ENCODE measurements around the gene EIF1AD.

EIF1AD gene

GRCh38 chr11:66037327-66037726 lies 35.4 kb upstream of the EIF1AD start:
- no peak for TF ChIP-seq ARNTL (CRISPR knock-in tag; IDR thresholded peaks at IDR 0.05; ENCODE audit: borderline replicate concordance, low read depth)
- TF ChIP-seq ZNF70 (CRISPR knock-in tag; IDR thresholded peaks at IDR 0.05): no peak
- TF ChIP-seq ESRRG (CRISPR knock-in tag; IDR thresholded peaks at IDR 0.05): no peak
- TF ChIP-seq, protein P1, sequence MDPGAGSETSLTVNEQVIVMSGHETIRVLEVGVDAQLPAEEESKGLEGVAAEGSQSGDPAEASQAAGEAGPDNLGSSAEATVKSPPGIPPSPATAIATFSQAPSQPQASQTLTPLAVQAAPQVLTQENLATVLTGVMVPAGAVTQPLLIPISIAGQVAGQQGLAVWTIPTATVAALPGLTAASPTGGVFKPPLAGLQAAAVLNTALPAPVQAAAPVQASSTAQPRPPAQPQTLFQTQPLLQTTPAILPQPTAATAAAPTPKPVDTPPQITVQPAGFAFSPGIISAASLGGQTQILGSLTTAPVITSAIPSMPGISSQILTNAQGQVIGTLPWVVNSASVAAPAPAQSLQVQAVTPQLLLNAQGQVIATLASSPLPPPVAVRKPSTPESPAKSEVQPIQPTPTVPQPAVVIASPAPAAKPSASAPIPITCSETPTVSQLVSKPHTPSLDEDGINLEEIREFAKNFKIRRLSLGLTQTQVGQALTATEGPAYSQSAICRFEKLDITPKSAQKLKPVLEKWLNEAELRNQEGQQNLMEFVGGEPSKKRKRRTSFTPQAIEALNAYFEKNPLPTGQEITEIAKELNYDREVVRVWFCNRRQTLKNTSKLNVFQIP (CRISPR knock-in tag; IDR thresholded peaks at IDR 0.05; ENCODE audit: borderline replicate concordance, low read depth): no peak
- TF ChIP-seq CSDC2 (CRISPR knock-in tag; IDR thresholded peaks at IDR 0.05): no peak
- no peak for TF ChIP-seq ZC3H10 (CRISPR knock-in tag; IDR thresholded peaks at IDR 0.05)
- no peak for TF ChIP-seq PPARA (CRISPR knock-in tag; IDR thresholded peaks at IDR 0.05; ENCODE audit: borderline replicate concordance)
- no peak for TF ChIP-seq ZFP30 (CRISPR knock-in tag; IDR thresholded peaks at IDR 0.05)
- TF ChIP-seq ZFP3 (CRISPR knock-in tag; IDR thresholded peaks at IDR 0.05): no peak
- no peak for TF ChIP-seq ISL1 (CRISPR knock-in tag; IDR thresholded peaks at IDR 0.05)
- TF ChIP-seq RARB (CRISPR knock-in tag; IDR thresholded peaks at IDR 0.05): no peak
- TF ChIP-seq, protein P2, sequence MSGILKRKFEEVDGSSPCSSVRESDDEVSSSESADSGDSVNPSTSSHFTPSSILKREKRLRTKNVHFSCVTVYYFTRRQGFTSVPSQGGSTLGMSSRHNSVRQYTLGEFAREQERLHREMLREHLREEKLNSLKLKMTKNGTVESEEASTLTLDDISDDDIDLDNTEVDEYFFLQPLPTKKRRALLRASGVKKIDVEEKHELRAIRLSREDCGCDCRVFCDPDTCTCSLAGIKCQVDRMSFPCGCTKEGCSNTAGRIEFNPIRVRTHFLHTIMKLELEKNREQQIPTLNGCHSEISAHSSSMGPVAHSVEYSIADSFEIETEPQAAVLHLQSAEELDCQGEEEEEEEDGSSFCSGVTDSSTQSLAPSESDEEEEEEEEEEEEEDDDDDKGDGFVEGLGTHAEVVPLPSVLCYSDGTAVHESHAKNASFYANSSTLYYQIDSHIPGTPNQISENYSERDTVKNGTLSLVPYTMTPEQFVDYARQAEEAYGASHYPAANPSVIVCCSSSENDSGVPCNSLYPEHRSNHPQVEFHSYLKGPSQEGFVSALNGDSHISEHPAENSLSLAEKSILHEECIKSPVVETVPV (CRISPR knock-in tag; IDR thresholded peaks at IDR 0.05): no peak
- TF ChIP-seq, protein P3, sequence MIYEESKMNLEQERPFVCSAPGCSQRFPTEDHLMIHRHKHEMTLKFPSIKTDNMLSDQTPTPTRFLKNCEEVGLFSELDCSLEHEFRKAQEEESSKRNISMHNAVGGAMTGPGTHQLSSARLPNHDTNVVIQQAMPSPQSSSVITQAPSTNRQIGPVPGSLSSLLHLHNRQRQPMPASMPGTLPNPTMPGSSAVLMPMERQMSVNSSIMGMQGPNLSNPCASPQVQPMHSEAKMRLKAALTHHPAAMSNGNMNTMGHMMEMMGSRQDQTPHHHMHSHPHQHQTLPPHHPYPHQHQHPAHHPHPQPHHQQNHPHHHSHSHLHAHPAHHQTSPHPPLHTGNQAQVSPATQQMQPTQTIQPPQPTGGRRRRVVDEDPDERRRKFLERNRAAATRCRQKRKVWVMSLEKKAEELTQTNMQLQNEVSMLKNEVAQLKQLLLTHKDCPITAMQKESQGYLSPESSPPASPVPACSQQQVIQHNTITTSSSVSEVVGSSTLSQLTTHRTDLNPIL (CRISPR knock-in tag; IDR thresholded peaks at IDR 0.05; ENCODE audit: low read depth): no peak
- TF ChIP-seq ZNF8 (CRISPR knock-in tag; IDR thresholded peaks at IDR 0.05): no peak
- TF ChIP-seq TOX (CRISPR knock-in tag; IDR thresholded peaks at IDR 0.05; ENCODE audit: borderline replicate concordance): no peak
- no peak for TF ChIP-seq GLIS3 (CRISPR knock-in tag; IDR thresholded peaks at IDR 0.05)
- ATAC-seq: no peak

DNA sequence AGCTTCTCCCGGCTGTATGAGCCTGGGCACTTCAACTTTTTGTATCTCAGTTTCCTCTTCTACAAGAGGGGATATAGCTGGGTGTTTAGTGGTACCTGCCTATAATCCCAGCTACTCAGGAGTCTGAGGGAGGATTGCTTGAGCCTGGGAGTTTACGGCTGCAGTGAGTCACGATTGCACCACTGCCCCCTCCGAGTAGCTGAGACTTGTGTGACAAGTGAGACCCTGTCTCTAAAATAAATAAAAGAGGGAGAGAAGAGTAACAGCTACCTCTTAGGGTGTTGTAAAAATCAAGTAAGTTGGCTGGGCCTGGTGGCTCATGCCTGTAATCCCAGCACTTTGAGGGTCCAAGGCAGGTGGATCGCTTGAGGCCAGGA lies 34.4 kb upstream of the EIF1AD start:
- ATAC-seq: no peak
- TF ChIP-seq ZNF565 (CRISPR knock-in tag; conservative IDR thresholded peaks at IDR 0.05; ENCODE audit: low read depth): no peak
- TF ChIP-seq, protein P3 (CRISPR knock-in tag; IDR thresholded peaks at IDR 0.05; ENCODE audit: low read depth): no peak
- no peak for TF ChIP-seq OSR1 (CRISPR knock-in tag; IDR thresholded peaks at IDR 0.05)
- TF ChIP-seq, protein P4, sequence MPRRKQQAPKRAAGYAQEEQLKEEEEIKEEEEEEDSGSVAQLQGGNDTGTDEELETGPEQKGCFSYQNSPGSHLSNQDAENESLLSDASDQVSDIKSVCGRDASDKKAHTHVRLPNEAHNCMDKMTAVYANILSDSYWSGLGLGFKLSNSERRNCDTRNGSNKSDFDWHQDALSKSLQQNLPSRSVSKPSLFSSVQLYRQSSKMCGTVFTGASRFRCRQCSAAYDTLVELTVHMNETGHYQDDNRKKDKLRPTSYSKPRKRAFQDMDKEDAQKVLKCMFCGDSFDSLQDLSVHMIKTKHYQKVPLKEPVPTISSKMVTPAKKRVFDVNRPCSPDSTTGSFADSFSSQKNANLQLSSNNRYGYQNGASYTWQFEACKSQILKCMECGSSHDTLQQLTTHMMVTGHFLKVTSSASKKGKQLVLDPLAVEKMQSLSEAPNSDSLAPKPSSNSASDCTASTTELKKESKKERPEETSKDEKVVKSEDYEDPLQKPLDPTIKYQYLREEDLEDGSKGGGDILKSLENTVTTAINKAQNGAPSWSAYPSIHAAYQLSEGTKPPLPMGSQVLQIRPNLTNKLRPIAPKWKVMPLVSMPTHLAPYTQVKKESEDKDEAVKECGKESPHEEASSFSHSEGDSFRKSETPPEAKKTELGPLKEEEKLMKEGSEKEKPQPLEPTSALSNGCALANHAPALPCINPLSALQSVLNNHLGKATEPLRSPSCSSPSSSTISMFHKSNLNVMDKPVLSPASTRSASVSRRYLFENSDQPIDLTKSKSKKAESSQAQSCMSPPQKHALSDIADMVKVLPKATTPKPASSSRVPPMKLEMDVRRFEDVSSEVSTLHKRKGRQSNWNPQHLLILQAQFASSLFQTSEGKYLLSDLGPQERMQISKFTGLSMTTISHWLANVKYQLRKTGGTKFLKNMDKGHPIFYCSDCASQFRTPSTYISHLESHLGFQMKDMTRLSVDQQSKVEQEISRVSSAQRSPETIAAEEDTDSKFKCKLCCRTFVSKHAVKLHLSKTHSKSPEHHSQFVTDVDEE (CRISPR knock-in tag; IDR thresholded peaks at IDR 0.05): no peak
- TF ChIP-seq GLIS3 (CRISPR knock-in tag; IDR thresholded peaks at IDR 0.05): no peak
- TF ChIP-seq, protein P1 (CRISPR knock-in tag; IDR thresholded peaks at IDR 0.05; ENCODE audit: borderline replicate concordance, low read depth): no peak
- no peak for TF ChIP-seq RARB (CRISPR knock-in tag; IDR thresholded peaks at IDR 0.05)
- no peak for TF ChIP-seq ZC3H10 (CRISPR knock-in tag; IDR thresholded peaks at IDR 0.05)
- no peak for TF ChIP-seq ZNF8 (CRISPR knock-in tag; IDR thresholded peaks at IDR 0.05)
- no peak for TF ChIP-seq ZNF70 (CRISPR knock-in tag; IDR thresholded peaks at IDR 0.05)
- no peak for TF ChIP-seq TOX (CRISPR knock-in tag; IDR thresholded peaks at IDR 0.05; ENCODE audit: borderline replicate concordance)
- no peak for TF ChIP-seq ARNTL (CRISPR knock-in tag; IDR thresholded peaks at IDR 0.05; ENCODE audit: borderline replicate concordance, low read depth)
- no peak for TF ChIP-seq BACH2 (CRISPR knock-in tag; IDR thresholded peaks at IDR 0.05; ENCODE audit: borderline replicate concordance)

Data from SK-N-SH treated with all-trans-retinoic acid at 6 μM for 48 hours (cell line).